Astrocyte of the cerebellum (primary cell): ENCODE results near the gene DHX8.
"Not testable (repeated sequence)": the region's sequence is repeated elsewhere in the genome, so short reads cannot be mapped to it uniquely, and the experiment has no call there.

Experiments used
- DNase-seq: peaks from one replicate; pipeline ENCODE4 v3.0.0-alpha.2; 2011; ENCODE audit warnings: low read depth
- H3K4me3 ChIP-seq: 2 replicates; pipeline ENCODE4 v1.5.1; 2011; ENCODE audit warnings: mild to moderate bottlenecking, low read depth, low read length, moderate library complexity
- in situ Hi-C: cut with HindIII; loops from 2 replicates; pipeline ENCODE4 v1.10.0; 2017; ENCODE audit warnings: low sequenced_read_pairs
- TF ChIP-seq, protein P1 (sequence below): IDR thresholded peaks from 2 replicates; pipeline ENCODE4 v1.5.1; 2012; ENCODE audit warnings: low read length, low read depth, moderate library complexity, mild to moderate bottlenecking; ENCODE audit errors: missing control alignments

DHX8 gene

DNA sequence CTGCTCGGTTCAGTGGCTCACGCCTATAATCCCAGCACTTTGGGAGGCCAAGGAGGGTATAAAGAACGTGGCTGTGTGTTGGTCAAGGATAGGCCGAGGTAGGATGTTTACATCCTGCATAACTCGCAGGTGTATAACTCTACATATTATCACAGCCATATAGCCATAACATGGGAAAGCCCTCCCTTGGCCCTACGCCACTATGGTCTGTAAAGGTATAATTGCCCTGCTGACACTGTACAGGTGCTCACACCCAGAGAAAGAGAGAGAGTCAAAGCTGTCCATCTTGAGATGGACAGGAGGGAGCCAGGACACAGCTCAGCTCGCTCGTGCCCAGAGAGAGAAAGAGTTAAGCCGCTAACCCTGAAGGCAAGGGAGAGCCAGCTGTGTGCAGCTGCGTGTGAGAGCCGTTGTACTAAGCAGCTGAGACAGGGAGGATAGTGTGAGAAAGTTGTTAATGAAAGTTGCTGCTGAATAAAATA, 30.4 kb upstream of the DHX8 start:
- no peak overlapping the region for H3K4me3 ChIP-seq
- TF ChIP-seq, protein P1, sequence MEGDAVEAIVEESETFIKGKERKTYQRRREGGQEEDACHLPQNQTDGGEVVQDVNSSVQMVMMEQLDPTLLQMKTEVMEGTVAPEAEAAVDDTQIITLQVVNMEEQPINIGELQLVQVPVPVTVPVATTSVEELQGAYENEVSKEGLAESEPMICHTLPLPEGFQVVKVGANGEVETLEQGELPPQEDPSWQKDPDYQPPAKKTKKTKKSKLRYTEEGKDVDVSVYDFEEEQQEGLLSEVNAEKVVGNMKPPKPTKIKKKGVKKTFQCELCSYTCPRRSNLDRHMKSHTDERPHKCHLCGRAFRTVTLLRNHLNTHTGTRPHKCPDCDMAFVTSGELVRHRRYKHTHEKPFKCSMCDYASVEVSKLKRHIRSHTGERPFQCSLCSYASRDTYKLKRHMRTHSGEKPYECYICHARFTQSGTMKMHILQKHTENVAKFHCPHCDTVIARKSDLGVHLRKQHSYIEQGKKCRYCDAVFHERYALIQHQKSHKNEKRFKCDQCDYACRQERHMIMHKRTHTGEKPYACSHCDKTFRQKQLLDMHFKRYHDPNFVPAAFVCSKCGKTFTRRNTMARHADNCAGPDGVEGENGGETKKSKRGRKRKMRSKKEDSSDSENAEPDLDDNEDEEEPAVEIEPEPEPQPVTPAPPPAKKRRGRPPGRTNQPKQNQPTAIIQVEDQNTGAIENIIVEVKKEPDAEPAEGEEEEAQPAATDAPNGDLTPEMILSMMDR: no peak
- no peak for DNase-seq
- in situ Hi-C loops: no loop called here

DNA sequence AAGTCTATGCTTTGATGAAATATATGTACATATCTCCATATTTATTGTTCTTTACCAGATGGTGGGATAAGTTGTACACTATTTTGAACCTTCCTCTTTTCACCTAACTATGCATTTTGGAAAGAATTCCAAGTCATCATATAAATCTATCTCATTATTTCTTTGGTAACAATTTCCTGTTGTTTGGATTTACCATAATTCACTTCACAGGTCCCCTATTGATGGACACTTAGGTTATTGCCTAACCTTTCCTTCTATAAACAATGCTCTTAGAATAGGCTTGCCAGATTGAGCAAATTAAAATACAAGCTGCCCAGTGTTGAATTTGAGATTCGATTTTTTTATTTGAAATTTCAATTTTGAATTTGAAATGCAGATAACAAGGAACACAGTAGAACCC, 28.9 kb upstream of the DHX8 start:
- no peak overlapping the region for H3K4me3 ChIP-seq
- TF ChIP-seq, protein P1: no peak
- DNase-seq: no peak
- in situ Hi-C loops: loop anchor here (5.0 kb wide), 1 partner anchor 58 kb away; the partner anchor contains the start of gene ARL4D

DNA sequence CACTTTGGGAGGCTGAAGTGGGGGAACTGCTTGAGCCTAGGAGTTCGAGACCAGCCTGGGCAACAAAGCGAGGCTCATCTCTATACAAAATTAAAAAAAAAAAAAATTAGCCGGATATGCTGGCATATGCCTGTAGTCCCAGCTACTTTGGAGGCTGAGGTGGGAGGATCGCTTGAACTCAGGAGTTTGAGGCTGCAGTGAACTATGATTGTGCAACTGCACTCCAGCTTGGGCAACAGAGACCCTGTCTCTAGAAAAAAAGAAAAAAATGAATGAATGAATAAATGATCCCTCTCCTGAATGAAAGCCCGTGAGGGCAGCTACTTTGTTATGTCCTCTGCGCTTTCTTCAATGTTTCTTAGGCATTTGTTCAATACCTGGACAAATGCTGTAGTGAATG, 27.7 kb upstream of the DHX8 start:
- DNase-seq: no peak
- TF ChIP-seq, protein P1: no peak
- H3K4me3 ChIP-seq: no peak overlapping the region
- in situ Hi-C loops: loop anchor here (5.0 kb wide), 1 partner anchor 59 kb away; the partner anchor contains the start of gene ARL4D

DNA sequence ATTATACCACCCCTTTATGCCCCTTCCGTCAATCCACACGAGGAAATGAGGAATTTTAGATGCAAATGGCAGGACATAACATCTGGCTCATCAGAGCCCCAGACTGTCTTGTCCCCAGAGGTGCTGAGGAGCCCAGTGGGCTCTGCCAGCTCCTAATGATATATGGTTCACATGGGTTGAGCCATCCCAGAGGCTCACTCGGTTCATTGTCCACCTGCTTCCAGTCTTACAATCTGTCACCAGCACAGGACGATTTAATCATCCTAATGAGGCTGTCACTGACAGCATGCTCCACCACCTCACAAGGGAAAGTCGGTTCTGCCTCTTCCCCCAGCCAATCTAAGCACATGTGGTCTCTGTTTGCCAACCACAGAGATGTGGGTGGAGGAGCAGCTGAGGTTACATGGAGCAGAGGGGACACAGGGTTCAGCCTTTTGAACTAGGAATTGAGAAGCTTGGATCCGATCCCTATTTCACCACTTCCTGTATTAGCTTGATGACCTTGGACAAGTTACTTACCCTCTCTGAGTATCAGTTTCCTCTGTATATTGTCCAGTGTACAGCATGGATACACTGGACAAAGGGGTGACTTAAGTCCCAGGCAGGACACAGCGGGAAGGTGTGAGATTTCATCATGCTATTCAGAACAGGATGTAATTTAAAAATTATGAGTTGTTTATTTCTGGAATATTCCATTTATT, 27.0 kb upstream of the DHX8 start:
- H3K4me3 ChIP-seq: no peak overlapping the region
- DNase-seq: no peak
- TF ChIP-seq, protein P1: no peak
- in situ Hi-C loops: loop anchor here (5.0 kb wide), 1 partner anchor 60 kb away; the partner anchor contains the start of gene ARL4D

DNA sequence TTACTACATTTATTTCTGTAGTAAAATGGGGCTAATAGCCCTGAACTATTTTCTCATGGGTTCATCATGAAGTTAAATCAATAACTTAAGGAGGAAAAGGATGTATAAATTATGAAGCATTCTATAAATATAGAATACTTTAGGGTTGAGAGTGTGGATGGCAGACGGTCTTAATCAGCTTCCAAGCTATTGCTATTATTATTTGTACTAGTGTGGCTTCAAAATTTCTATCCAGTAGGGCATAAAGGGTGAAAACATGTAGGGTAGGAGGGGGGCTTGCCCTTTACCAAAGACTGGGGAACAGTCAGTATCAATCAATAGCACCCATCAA, 26.4 kb upstream of the DHX8 start:
- TF ChIP-seq, protein P1: no peak
- in situ Hi-C loops: loop anchor here (5.0 kb wide), 1 partner anchor 60 kb away; the partner anchor contains the start of gene ARL4D
- no peak for DNase-seq
- H3K4me3 ChIP-seq: no peak overlapping the region

DNA sequence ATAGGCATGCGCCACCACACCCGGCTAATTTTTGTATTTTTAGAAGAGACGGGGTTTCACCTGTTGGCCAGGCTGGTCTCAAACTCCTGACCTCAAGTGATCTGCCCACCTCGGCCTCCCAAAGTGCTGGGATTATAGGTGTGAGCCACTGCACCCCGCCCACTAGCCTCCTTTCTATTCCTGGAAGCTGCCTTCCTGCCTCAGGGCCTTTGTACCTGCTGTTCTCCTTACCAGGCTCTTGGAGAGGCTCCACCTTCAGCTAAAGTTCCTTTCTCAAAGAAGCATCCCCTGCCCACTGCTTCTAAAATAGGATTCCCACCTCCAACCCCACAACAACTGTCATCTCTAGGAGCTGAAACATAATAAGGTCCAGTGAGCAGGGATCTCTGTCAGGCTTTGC, 23.9 kb upstream of the DHX8 start:
- DNase-seq, H3K4me3 ChIP-seq: not testable (repeated sequence)
- in situ Hi-C loops: loop anchor here (5.0 kb wide), 1 partner anchor 63 kb away; the partner anchor contains the start of gene ARL4D

DNA sequence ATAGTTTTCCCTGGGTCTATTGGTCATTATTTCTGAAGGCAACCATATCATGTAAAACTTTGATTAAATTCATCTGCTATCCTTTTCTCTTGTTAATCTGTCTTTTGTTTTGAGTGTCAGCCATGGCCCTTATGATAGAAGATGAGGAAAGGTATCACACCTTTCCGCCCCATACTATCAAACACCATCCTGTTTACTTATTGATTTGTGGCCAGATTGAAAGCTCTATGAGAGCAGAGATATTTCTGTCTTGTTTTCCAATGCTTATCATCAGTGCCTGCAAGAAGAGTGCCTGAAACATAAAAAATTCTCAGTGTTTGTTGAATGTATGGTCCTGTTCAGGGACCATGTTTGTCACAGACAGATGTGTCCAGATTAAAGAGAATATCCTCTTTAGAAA, 22.6 kb upstream of the DHX8 start:
- no peak overlapping the region for H3K4me3 ChIP-seq
- DNase-seq: no peak
- TF ChIP-seq, protein P1: no peak
- in situ Hi-C loops: no loop called here

DNA sequence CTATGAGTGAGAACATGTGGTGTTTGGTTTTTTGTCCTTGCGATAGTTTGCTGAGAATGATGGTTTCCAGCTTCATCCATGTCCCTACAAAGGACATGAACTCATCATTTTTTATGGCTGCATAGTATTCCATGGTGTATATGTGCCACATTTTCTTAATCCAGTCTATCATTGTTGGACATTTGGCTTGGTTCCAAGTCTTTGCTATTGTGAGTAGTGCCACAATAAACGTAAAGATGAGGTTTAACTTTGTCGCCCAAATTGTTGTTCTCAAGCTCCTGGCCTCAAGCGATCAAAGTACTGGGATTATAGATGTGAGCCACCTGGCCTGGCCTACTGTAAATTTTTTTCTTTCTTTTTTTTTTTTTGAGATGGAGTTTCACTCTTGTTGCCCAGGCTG, 21.2 kb upstream of the DHX8 start:
- H3K4me3 ChIP-seq, DNase-seq, in situ Hi-C loops: not testable (repeated sequence)
